ENCODE data around the gene PTBP2.

PTBP2 gene

DNA sequence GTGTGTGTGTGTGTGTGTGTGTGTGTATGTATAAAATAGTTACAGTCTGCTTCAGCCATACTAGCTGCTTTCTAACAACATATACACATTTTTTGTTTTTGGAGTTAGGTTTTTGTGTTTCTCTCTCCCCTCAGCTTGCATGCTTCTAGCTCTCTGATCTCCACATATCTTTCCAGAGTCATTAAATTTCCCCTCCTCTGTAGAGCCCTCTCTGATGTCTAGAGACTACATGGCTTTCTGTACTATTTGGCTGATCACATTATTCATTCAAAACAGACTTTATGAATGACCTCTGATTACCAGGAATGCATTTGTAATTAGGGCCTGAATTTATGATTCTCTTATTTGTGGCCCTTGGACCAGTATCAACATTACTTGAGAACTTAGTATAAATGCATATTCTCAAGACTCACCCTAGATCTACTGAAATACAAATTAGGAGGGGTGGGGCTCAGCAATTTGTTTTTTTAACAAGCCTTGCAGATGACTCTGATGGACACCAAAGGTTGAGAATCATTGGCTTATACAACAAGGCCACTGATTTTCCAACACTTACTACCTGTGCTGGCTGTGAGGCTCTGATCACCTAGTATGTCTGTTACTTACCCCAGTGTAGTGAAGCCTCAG is 104.5 kb downstream of the PTBP2 start:
- no peak for TF ChIP-seq Cebpa-rat (IDR thresholded peaks at IDR 0.05)
- H3K9ac ChIP-seq: no peak overlapping the region
- H4K20me1 ChIP-seq: no peaks in the 10 kb centered on the region
- no peaks in the 10 kb centered on the region for H3K4me1 ChIP-seq
- H3K36me3 ChIP-seq: peaks cover 14 to 54% (median 27%) of the 10 kb centered on the region in 11 experiments; a peak in 19 of 22 replicates
- H3K9me3 ChIP-seq (replicated peaks in 1 of 11): no peaks in the 10 kb centered on the region
- H3K27me3 ChIP-seq: no peaks in the 10 kb centered on the region
- H3K4me2 ChIP-seq: no peak overlapping the region
- no peak overlapping the region for H3K4me3 ChIP-seq
- H3K27ac ChIP-seq: no peak overlapping the region

DNA sequence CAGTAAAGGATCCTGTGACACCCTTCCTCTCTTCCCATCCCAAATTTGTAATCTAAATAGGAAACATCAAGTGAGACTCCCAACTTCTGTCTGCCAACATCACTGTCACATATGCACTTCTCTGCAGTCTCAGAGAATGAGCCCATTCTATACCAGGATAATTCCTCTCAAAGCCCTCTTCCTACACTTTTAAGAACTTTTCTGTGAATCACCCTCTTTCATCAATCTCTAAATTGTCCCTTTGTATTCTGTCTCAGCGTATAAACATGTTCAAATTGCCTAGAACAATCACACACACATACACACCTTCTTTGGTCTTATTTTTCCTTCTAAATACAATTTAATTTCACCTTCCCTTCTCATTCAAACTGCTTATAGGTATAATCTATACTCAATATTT is 111.8 kb downstream of the PTBP2 start:
- Histone ChIP-seq H3K4me2 (no peak overlapping the region), H4K20me1 (no peaks in the 10 kb centered on the region), H3K27ac (no peak overlapping the region), H3K36me3 (no peaks in the 10 kb centered on the region), H3K4me1 (peaks cover 9 to 31% (median 23%) of the 10 kb centered on the region in 10 experiments; a peak in 19 of 20 replicates), H3K9me3 (replicated peaks in 1 of 11) (no peaks in the 10 kb centered on the region), H3K27me3 (no peaks in the 10 kb centered on the region), H3K4me3 (no peak overlapping the region), H3K9ac (no peak overlapping the region)
- TF ChIP-seq Cebpa-rat (IDR thresholded peaks at IDR 0.05): no peak

DNA sequence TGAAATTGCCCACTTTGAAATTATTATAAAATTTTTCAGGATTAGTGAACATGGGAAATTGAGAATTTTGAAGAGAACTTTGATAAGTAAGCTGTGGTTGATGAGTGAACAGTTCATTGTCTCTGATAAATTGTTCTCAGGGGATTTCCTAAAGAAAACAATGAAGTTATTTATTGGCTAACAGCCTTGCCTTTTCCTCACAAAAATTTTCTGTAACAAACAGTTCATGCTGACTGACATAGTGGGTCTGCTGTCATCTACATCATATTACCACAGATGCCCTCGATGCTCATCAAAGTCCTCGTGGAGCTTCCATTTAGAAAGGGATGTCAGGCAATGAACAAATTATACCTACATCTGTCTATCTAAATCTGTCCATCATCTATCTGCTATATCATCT is 113.4 kb downstream of the PTBP2 start:
- H3K36me3 ChIP-seq: no peaks in the 10 kb centered on the region
- peaks cover 9 to 31% (median 24%) of the 10 kb centered on the region in 10 experiments; a peak in 19 of 20 replicates for H3K4me1 ChIP-seq
- H3K27ac ChIP-seq: no peak overlapping the region
- H3K9me3 ChIP-seq (replicated peaks in 1 of 11): no peaks in the 10 kb centered on the region
- H3K27me3 ChIP-seq: no peaks in the 10 kb centered on the region
- no peak overlapping the region for H3K4me3 ChIP-seq
- no peak overlapping the region; a peak in 1 of 22 replicates for H3K4me2 ChIP-seq
- no peak overlapping the region for H3K9ac ChIP-seq
- H4K20me1 ChIP-seq: no peaks in the 10 kb centered on the region
- no peak for TF ChIP-seq Cebpa-rat (IDR thresholded peaks at IDR 0.05)

DNA sequence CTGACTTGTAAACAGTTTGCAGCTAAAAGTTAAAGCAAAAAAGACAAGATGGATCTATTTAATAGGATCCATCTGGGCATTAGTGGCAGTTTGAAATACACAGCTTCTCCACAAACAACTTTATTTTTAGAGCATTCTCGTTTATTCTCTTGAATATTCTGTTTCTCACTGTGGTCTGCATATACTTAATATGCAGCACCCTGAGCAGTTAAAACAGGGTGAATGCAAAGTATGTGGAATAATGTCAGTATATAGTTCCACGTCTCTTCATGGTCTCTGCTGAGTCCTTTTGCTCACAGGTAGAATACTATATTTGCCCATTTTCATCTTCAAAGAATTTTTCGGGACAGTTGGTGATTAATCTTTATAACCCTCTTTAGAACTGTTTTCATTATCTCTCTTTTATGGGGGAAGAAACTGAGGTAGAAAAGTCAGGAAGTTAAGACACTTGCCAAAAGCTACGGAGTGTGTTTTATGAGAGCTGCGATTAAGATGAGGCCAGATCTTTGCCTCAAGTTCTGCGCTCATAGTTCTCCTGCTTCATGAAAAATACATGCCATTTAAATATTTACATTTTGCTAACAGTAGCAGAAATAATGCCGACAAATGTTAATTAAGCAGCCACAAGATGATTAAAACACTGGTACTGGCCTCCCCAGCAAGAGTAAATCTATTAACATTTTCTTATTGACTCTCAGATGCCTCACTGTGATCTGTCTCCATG is 115.6 kb downstream of the PTBP2 start:
- no peaks in the 10 kb centered on the region for H3K9me3 ChIP-seq (replicated peaks in 1 of 11)
- TF ChIP-seq Cebpa-rat (IDR thresholded peaks at IDR 0.05): no peak

DNA sequence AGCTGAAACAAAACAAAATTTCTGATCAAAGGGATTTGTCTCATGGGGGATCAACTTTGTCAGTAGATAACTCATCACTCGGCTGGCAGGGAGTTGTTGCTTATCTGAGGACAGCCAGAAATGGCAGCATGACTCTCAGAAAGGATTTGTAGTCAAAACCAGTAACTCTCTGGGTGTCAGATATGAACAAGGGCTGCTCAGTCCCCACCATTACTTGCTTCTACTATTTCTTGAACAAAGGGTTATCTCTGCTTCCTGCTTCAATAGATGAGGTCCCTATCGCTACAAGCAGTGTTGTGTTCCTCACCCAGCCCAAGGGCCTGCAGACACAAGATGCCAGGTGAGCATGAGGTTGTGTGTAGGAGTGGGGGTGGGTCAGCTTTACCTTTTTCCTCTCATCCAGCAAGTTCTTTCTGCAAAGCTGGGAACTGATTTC is 116.2 kb downstream of the PTBP2 start:
- H3K36me3 ChIP-seq: no peaks in the 10 kb centered on the region
- no peak overlapping the region for H3K27ac ChIP-seq

More for the DNA sequence above, 115.6 kb downstream of the PTBP2 start:
- Histone ChIP-seq H4K20me1 (no peaks in the 10 kb centered on the region), H3K4me3 (no peak overlapping the region), H3K27ac (no peak overlapping the region), H3K36me3 (no peaks in the 10 kb centered on the region), H3K27me3 (no peaks in the 10 kb centered on the region), H3K4me2 (peak overlapping the region in 8 of 11 experiments; percentile 13 to 67 (median 46); a peak in 14 of 22 replicates), H3K9ac (no peak overlapping the region), H3K4me1 (peaks cover 13 to 31% (median 24%) of the 10 kb centered on the region in 10 experiments; a peak in 19 of 20 replicates)

DNA sequence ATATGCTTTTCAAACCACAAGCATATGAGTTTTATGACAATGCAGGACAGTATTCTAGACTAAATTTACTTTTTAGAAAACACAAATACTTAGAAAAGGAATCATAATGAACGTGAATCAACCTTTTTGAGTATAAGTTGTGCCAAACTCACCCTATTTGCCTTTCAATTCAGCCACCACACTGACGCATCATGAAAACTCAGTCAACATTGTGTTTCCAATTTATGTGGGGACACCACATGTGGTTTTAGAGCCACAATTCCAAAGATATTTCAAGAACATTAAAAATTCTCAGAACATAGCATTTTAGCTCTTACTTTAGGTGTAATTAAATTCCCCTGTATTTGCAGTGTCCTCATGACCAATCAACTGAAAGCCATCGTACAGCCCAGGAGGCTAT is 118.8 kb downstream of the PTBP2 start:
- Histone ChIP-seq H3K36me3 (no peaks in the 10 kb centered on the region), H3K4me2 (no peak overlapping the region), H3K27me3 (no peaks in the 10 kb centered on the region), H3K4me1 (peaks cover 20 to 32% (median 25%) of the 10 kb centered on the region in 10 experiments; a peak in 19 of 20 replicates), H3K4me3 (no peak overlapping the region), H3K9ac (no peak overlapping the region), H3K27ac (no peak overlapping the region), H4K20me1 (no peaks in the 10 kb centered on the region), H3K9me3 (replicated peaks in 1 of 11) (no peaks in the 10 kb centered on the region)
- no peak for TF ChIP-seq Cebpa-rat (IDR thresholded peaks at IDR 0.05)

More for the DNA sequence above, 116.2 kb downstream of the PTBP2 start:
- H3K4me2 ChIP-seq: peak overlapping the region in 7 of 11 experiments; percentile 6 to 67 (median 46); a peak in 14 of 22 replicates
- TF ChIP-seq Cebpa-rat (IDR thresholded peaks at IDR 0.05): no peak
- no peaks in the 10 kb centered on the region for H3K27me3 ChIP-seq
- H3K4me3 ChIP-seq: no peak overlapping the region
- no peaks in the 10 kb centered on the region for H3K9me3 ChIP-seq (replicated peaks in 1 of 11)
- no peaks in the 10 kb centered on the region for H4K20me1 ChIP-seq
- peaks cover 18 to 31% (median 26%) of the 10 kb centered on the region in 10 experiments; a peak in 19 of 20 replicates for H3K4me1 ChIP-seq
- H3K9ac ChIP-seq: no peak overlapping the region

DNA sequence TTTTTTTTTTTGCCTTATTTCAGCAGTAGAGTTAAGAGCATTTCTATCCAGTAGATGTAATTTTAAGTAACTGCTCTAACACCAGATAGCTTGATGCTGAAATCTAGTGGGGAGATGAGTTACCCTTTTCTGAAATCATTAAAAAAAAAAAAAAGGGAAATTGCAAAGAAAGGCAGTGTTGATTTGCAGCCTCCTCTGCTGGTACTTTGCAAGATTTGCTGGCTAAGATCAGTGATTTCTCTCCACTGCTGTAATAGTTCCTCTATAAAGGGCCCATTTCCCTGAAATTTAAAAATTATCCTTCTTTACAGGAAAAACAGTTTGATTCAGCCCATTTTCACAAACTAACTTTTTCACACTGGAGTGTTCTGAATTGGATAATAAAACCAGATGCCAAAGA is 120.6 kb downstream of the PTBP2 start:
- H4K20me1 ChIP-seq: no peaks in the 10 kb centered on the region
- H3K4me1 ChIP-seq: peaks cover 6 to 30% (median 12%) of the 10 kb centered on the region in 10 experiments; a peak in 17 of 20 replicates
- no peak overlapping the region for H3K27ac ChIP-seq
- peak overlapping the region in 2 of 11 experiments; percentile 45 to 59; a peak in 3 of 22 replicates for H3K4me2 ChIP-seq
- no peak overlapping the region for H3K4me3 ChIP-seq
- H3K36me3 ChIP-seq: no peaks in the 10 kb centered on the region
- no peaks in the 10 kb centered on the region for H3K9me3 ChIP-seq (replicated peaks in 1 of 11)
- H3K9ac ChIP-seq: no peak overlapping the region
- TF ChIP-seq Cebpa-rat (IDR thresholded peaks at IDR 0.05): no peak
- H3K27me3 ChIP-seq: no peaks in the 10 kb centered on the region

DNA sequence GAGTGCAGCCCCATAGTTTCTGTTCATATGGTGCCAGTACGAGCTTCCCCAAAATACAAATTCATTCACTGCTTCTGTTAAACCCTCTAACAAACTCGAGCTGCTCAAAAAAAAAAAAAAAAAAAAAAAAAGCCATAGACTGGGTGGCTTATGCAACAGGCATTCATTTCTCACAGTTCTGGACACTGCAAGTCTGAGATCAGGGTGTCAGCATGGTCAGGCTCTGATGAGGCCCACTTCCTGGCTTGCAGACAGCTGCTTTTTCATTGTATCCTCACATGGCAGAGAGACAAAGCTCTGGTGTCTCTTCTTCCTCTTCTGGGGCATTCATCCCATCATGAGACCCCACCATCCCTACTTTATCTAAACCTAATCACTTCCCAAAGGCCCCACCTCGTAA is 121.6 kb downstream of the PTBP2 start:
- Histone ChIP-seq H3K4me3 (no peak overlapping the region), H3K36me3 (no peaks in the 10 kb centered on the region), H3K27me3 (no peaks in the 10 kb centered on the region), H3K4me1 (peaks cover 0 to 30% (median 2%) of the 10 kb centered on the region in 10 experiments; a peak in 13 of 20 replicates), H4K20me1 (no peaks in the 10 kb centered on the region), H3K4me2 (peak overlapping the region in 2 of 11 experiments; percentile 45 to 59; a peak in 4 of 22 replicates), H3K9ac (no peak overlapping the region), H3K27ac (peak overlapping the region in 1 of 11 experiments; percentile 45; a peak in 3 of 22 replicates), H3K9me3 (replicated peaks in 1 of 11) (no peaks in the 10 kb centered on the region)
- TF ChIP-seq Cebpa-rat (IDR thresholded peaks at IDR 0.05): no peak

DNA sequence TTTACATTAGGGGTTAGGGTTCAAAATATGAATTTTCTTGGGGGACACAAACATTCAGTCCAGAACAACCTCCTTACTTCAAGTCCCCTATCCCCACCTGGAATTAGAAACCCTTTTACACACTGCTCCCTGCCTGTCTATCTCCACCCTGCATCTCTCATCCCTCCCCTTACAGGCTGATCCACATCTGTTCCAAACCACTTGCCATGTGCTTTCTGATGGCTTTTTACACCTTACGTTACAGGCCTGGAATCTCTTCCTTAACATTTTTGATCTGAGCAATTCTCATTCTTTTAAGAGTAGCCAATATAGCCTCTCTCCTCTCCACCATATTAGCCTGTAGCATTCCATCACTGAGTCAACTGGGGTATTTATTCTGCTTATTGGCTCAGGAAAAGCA is 122.0 kb downstream of the PTBP2 start:
- H3K9me3 ChIP-seq (replicated peaks in 1 of 11): no peaks in the 10 kb centered on the region
- no peaks in the 10 kb centered on the region for H3K27me3 ChIP-seq
- no peaks in the 10 kb centered on the region for H3K36me3 ChIP-seq
- H3K4me1 ChIP-seq: peaks cover 0 to 30% (median 0%) of the 10 kb centered on the region in 10 experiments; a peak in 5 of 20 replicates
- no peak overlapping the region for H3K9ac ChIP-seq
- 0 out of 22 replicates have a peak overlapping the region, but pooled peaks of 1 of the 11 experiments have one; percentile 45 for H3K27ac ChIP-seq
- no peak overlapping the region for H3K4me3 ChIP-seq
- peak overlapping the region in 2 of 11 experiments; percentile 45 to 59; a peak in 2 of 22 replicates for H3K4me2 ChIP-seq
- no peaks in the 10 kb centered on the region for H4K20me1 ChIP-seq
- TF ChIP-seq Cebpa-rat (IDR thresholded peaks at IDR 0.05): no peak

Data from BLaER1 treated with 17β-estradiol and CSF1 and Interleukin-3, amounts not matched to agents 10 nM and 100 nM (cell line).